ENCODE data around the gene LINC00305. TPM values are rescaled to one million over a fixed set of nuclear protein-coding genes. Genes with fewer than 3 reads are reported as not detected.

LINC00305 gene
- total and polyA plus RNA-seq, 2 of the 13 experiments (the other 11 are each of a cell fraction or from before 2014, with no cell fraction given): not detected

DNA sequence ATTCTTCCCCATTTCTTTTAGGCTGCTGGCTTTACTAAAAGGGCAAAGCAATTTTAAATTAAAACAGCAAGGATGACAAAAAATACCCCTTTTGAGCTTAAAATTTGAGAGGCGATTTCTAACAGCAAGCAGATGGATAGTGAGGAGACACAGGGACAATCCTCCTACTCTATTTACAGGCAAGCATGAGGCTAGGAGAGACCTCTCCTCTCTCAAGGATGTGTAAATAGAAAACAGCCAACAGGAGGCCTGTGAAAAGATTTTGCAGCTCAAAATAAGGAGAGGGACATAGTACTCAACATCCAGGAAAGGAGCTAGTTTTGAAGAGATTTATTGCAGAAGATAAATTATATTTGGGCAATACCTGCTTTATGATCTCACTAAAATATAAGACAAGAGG, 53.8 kb downstream of the LINC00305 start (continued):
- TF ChIP-seq ZNF230 (CRISPR knock-in tag; IDR thresholded peaks at IDR 0.05) (no peak), NFE2 (CRISPR knock-in tag; IDR thresholded peaks at IDR 0.05) (no peak), RARG (CRISPR knock-in tag; IDR thresholded peaks at IDR 0.05; ENCODE audit: low read depth) (no peak), PBX3 (CRISPR knock-in tag; IDR thresholded peaks at IDR 0.05; ENCODE audit: borderline replicate concordance) (no peak), ELF3 (CRISPR knock-in tag; IDR thresholded peaks at IDR 0.05) (no peak), NFE2L1 (CRISPR knock-in tag; IDR thresholded peaks at IDR 0.05; ENCODE audit: borderline replicate concordance) (no peak), RARA (CRISPR knock-in tag; IDR thresholded peaks at IDR 0.05) (no peak), ZNF616 (CRISPR knock-in tag; IDR thresholded peaks at IDR 0.05; ENCODE audit: low read depth) (no peak), ZNF543 (CRISPR knock-in tag; IDR thresholded peaks at IDR 0.05) (no peak), SALL2 (CRISPR knock-in tag; IDR thresholded peaks at IDR 0.05) (no peak), RBAK (CRISPR knock-in tag; IDR thresholded peaks at IDR 0.05) (no peak), ZFYVE20 (CRISPR knock-in tag; IDR thresholded peaks at IDR 0.05; ENCODE audit: borderline replicate concordance, low read depth) (no peak), ETS1 (CRISPR knock-in tag; IDR thresholded peaks at IDR 0.05) (no peak)

DNA sequence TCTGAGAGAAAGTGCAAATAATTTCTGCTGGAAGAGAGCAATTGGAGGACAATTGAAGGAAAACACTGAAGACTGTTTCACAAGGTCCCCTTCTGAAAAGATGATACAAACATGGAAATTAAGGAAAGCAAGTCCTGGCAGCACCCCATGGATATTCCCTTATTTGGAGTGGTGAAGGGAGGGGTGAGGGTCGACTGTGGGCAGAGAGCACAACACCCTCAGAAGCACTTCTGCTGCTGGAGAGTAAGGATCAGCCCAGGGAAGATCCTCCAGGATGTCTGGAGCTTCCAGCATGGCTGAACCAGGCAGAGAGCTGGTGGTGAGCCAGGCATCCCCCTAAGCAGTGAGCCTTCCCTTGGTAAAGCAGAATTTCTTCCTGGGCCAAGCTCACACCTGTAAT, 54.7 kb downstream of the LINC00305 start:
- no peaks in the 10 kb centered on the region for H4K20me1 ChIP-seq (ENCODE audit: insufficient read depth, low read length)
- no peak overlapping the region for H3K9ac ChIP-seq (ENCODE audit: insufficient read depth, low read depth, low read length)
- FAIRE-seq (no peak), ATAC-seq (no peak), DNase-seq (ENCODE audit: low spot score) (no peak)
- no peaks in the 10 kb centered on the region for H3K4me1 ChIP-seq (ENCODE audit: insufficient read depth, low read length)
- no peak overlapping the region for H3K4me2 ChIP-seq (ENCODE audit: low read depth, low read length)
- 0% methylated on average over 1 of the region's 1 CpG for WGBS (ENCODE audit: low lambda C conversion rate)
- in situ Hi-C loops (cut with HindIII; ENCODE audit: extremely low pct_ligation_motif_present, low pct_unique_long_range_greater_than_20kb) (no loop called here), intact Hi-C loops (cut with micrococcal nuclease; ENCODE audit: unreplicated experiment) (no loop called here)
- no peaks in the 10 kb centered on the region for H3K79me2 ChIP-seq (ENCODE audit: insufficient read depth, low read length)
- H3K4me3 ChIP-seq (replicated peaks in 1 of 3; ENCODE audit: insufficient read depth in 1 of 3, low read depth in 2 of 3, low read length in 3 of 3): no peak overlapping the region
- H3K27me3 ChIP-seq (ENCODE audit: control insufficient read depth in 1 of 2, insufficient read depth in 2 of 2, low read length in 2 of 2): no peaks in the 10 kb centered on the region
- H2AFZ ChIP-seq (ENCODE audit: low read length): no peak overlapping the region
- BruUV-seq (replicated peaks): no TSS peak
- H3K36me3 ChIP-seq (replicated peaks in 1 of 2; ENCODE audit: control insufficient read depth in 1 of 2, insufficient read depth in 2 of 2, low read length in 2 of 2): no peaks in the 10 kb centered on the region
- no peak overlapping the region for H3K27ac ChIP-seq (ENCODE audit: extremely low read length, insufficient read depth, low read length)
- no peaks in the 10 kb centered on the region for H3K9me3 ChIP-seq (ENCODE audit: low read length)
- ChIA-PET POLR2A (no interaction called here), CTCF (ENCODE audit: low intra/inter-chr PET ratio, low total read pairs) (no interaction called here)
- TF ChIP-seq ZNF660 (CRISPR knock-in tag; IDR thresholded peaks at IDR 0.05; ENCODE audit: borderline replicate concordance, low read depth) (no peak), ATF1 (CRISPR knock-in tag; IDR thresholded peaks at IDR 0.05) (no peak), KLF6 (CRISPR knock-in tag; IDR thresholded peaks at IDR 0.05) (no peak), SRSF4 (IDR thresholded peaks at IDR 0.05; ENCODE audit: low read depth, low read length, poor library complexity, severe bottlenecking) (no peak), NFKBIZ (CRISPR knock-in tag; IDR thresholded peaks at IDR 0.05) (no peak)
- TF ChIP-seq, protein P1, sequence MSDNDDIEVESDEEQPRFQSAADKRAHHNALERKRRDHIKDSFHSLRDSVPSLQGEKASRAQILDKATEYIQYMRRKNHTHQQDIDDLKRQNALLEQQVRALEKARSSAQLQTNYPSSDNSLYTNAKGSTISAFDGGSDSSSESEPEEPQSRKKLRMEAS (IDR thresholded peaks at IDR 0.05): no peak
- TF ChIP-seq, protein P2, sequence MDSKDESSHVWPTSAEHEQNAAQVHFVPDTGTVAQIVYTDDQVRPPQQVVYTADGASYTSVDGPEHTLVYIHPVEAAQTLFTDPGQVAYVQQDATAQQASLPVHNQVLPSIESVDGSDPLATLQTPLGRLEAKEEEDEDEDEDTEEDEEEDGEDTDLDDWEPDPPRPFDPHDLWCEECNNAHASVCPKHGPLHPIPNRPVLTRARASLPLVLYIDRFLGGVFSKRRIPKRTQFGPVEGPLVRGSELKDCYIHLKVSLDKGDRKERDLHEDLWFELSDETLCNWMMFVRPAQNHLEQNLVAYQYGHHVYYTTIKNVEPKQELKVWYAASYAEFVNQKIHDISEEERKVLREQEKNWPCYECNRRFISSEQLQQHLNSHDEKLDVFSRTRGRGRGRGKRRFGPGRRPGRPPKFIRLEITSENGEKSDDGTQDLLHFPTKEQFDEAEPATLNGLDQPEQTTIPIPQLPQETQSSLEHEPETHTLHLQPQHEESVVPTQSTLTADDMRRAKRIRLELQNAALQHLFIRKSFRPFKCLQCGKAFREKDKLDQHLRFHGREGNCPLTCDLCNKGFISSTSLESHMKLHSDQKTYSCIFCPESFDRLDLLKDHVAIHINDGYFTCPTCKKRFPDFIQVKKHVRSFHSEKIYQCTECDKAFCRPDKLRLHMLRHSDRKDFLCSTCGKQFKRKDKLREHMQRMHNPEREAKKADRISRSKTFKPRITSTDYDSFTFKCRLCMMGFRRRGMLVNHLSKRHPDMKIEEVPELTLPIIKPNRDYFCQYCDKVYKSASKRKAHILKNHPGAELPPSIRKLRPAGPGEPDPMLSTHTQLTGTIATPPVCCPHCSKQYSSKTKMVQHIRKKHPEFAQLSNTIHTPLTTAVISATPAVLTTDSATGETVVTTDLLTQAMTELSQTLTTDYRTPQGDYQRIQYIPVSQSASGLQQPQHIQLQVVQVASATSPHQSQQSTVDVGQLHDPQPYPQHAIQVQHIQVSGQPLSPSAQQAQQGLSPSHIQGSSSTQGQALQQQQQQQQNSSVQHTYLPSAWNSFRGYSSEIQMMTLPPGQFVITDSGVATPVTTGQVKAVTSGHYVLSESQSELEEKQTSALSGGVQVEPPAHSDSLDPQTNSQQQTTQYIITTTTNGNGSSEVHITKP (CRISPR knock-in tag; IDR thresholded peaks at IDR 0.05; ENCODE audit: low read depth): no peak
